Liver (tissue), 9 donors: ENCODE data around the gene SPATA16. TPM values are rescaled to one million over a fixed set of nuclear protein-coding genes. Genes with fewer than 3 reads are reported as not detected.

Experiments
- DNase-seq: peaks from one replicate; pipeline ENCODE4 v3.0.0-alpha.2; 2017; ENCODE audit warnings: low spot score
- H3K27ac ChIP-seq, 2 donors: one replicate each; pipeline ENCODE4 v1.7.0; 2013; ENCODE audit warnings: inconsistent platforms in 2 of 2, low read length in 2 of 2, control low read depth in 1 of 2, low read depth in 1 of 2, mild to moderate bottlenecking in 1 of 2
- H3K27me3 ChIP-seq, 4 donors: one replicate each; pipeline versions ENCODE4 v1.6.1 to v1.7.0; 2013; ENCODE audit warnings: low read length in 3 of 4, inconsistent platforms in 1 of 4, mild to moderate bottlenecking in 1 of 4, moderate library complexity in 1 of 4; ENCODE audit not compliant: control insufficient read depth in 4 of 4, insufficient read depth in 4 of 4
- H3K36me3 ChIP-seq, 4 donors: one replicate each; pipeline versions ENCODE4 v1.6.1 to v1.7.0; 2013; ENCODE audit warnings: low read length in 3 of 4, mild to moderate bottlenecking in 3 of 4, low read depth in 1 of 4, moderate library complexity in 1 of 4; ENCODE audit not compliant: control insufficient read depth in 4 of 4, insufficient read depth in 3 of 4
- H3K4me1 ChIP-seq, 4 donors: one replicate each; pipeline versions ENCODE4 v1.6.1 to v1.7.0; 2013; ENCODE audit warnings: low read length in 3 of 4, mild to moderate bottlenecking in 3 of 4, moderate library complexity in 1 of 4; ENCODE audit not compliant: control insufficient read depth in 4 of 4, insufficient read depth in 4 of 4
- H3K4me3 ChIP-seq, 3 donors: one replicate each; pipeline versions ENCODE4 v1.6.1 to v1.7.0; 2013; ENCODE audit warnings: low read length in 3 of 3, control low read depth in 1 of 3, low read depth in 1 of 3, mild to moderate bottlenecking in 1 of 3
- H3K9ac ChIP-seq, 2 donors: one replicate each; pipeline ENCODE4 v1.7.0; 2013; ENCODE audit warnings: low read length in 2 of 2, mild to moderate bottlenecking in 2 of 2, moderate library complexity in 2 of 2, control low read depth in 1 of 2, low read depth in 1 of 2
- H3K9me3 ChIP-seq, 4 donors: one replicate each; pipeline versions ENCODE4 v1.6.1 to v1.7.0; 2013; ENCODE audit warnings: low read length in 3 of 4; ENCODE audit not compliant: control insufficient read depth in 4 of 4
- ATF3 ChIP-seq: IDR thresholded peaks from 2 replicates; pipeline ENCODE4 v1.6.1; 2016; ENCODE audit warnings: antibody characterized with exemption
- CTCF ChIP-seq: fragments of 150-350 bp; IDR thresholded peaks from 2 replicates; pipeline ENCODE4 v1.5.1; 2017; ENCODE audit warnings: improper control_type of control experiment, low read depth, low read length; ENCODE audit not compliant: missing input control
- EGR1 ChIP-seq, 2 donors: IDR thresholded peaks; 2 replicates each; pipeline ENCODE4 v1.6.1; 2016 to 2018; ENCODE audit warnings: antibody characterized with exemption in 2 of 2, low read depth in 2 of 2
- FOXA1 ChIP-seq: IDR thresholded peaks from 2 replicates; pipeline ENCODE4 v1.6.1; 2016; ENCODE audit warnings: antibody characterized with exemption
- FOXA2 ChIP-seq: IDR thresholded peaks from 2 replicates; pipeline ENCODE4 v1.6.1; 2016; ENCODE audit warnings: antibody characterized with exemption
- GABPA ChIP-seq, 2 donors: IDR thresholded peaks in 1 of 2; conservative IDR thresholded peaks in 1 of 2; 2 replicates each; pipeline ENCODE4 v1.6.1; 2016; ENCODE audit warnings: antibody characterized with exemption in 2 of 2, mild to moderate bottlenecking in 1 of 2, moderate library complexity in 1 of 2
- HNF4A ChIP-seq, 2 donors: conservative IDR thresholded peaks; 2 replicates each; pipeline ENCODE4 v1.6.1; 2016; ENCODE audit warnings: antibody characterized with exemption in 2 of 2, mild to moderate bottlenecking in 2 of 2
- HNF4G ChIP-seq: IDR thresholded peaks from 2 replicates; pipeline ENCODE4 v1.6.1; 2016; ENCODE audit warnings: antibody characterized with exemption
- JUND ChIP-seq, 2 donors: IDR thresholded peaks; 2 replicates each; pipeline ENCODE4 v1.6.1; 2016; ENCODE audit warnings: antibody characterized with exemption in 2 of 2
- MAX ChIP-seq: IDR thresholded peaks from 2 replicates; pipeline ENCODE4 v1.6.1; 2016; ENCODE audit warnings: antibody characterized with exemption
- NR2F2 ChIP-seq: IDR thresholded peaks from 2 replicates; pipeline ENCODE4 v1.6.1; 2016; ENCODE audit warnings: antibody characterized with exemption
- RAD21 ChIP-seq, 2 donors: IDR thresholded peaks; 2 replicates each; pipeline ENCODE4 v1.6.1; 2016; ENCODE audit warnings: antibody characterized with exemption in 2 of 2, mild to moderate bottlenecking in 2 of 2
- REST ChIP-seq: IDR thresholded peaks from 2 replicates; pipeline ENCODE4 v1.6.1; 2016; ENCODE audit warnings: antibody characterized with exemption, mild to moderate bottlenecking
- RXRA ChIP-seq, 2 donors: IDR thresholded peaks; 2 replicates each; pipeline ENCODE4 v1.6.1; 2017 to 2018; ENCODE audit warnings: antibody characterized with exemption in 2 of 2, mild to moderate bottlenecking in 1 of 2
- SP1 ChIP-seq: IDR thresholded peaks from 2 replicates; pipeline ENCODE4 v1.6.1; 2018; ENCODE audit warnings: antibody characterized with exemption, mild to moderate bottlenecking
- TAF1 ChIP-seq: conservative IDR thresholded peaks from 2 replicates; pipeline ENCODE4 v1.6.1; 2016; ENCODE audit warnings: antibody characterized with exemption, mild to moderate bottlenecking
- YY1 ChIP-seq: IDR thresholded peaks from 2 replicates; pipeline ENCODE4 v1.6.1; 2016; ENCODE audit warnings: antibody characterized with exemption, mild to moderate bottlenecking
- ZBTB33 ChIP-seq: IDR thresholded peaks from 2 replicates; pipeline ENCODE4 v1.6.1; 2016; ENCODE audit warnings: antibody characterized with exemption
- WGBS: extraction: QIAGEN DNeasy Blood & Tissue Kit; methylation state at CpG from one replicate; pipeline ENCODE4 v1.1.7; 2013; 5-methylcytosine and 5-hydroxymethylcytosine counted together
- polyA plus RNA-seq, 2 donors: library from polyadenylated mRNA; stranded (reverse) in 1 of 2; unstranded in 1 of 2; fragments of 200-250 nt in 1 of 2; fragments of >200 nt in 1 of 2; fragmentation: Nextera tagmentation in 1 of 2; extraction: Ambion mirVana in 1 of 2; gene quantifications; one replicate each; pipeline versions ENCODE4 v1.2.1 to v1.2.3, GENCODE V29; 2013 to 2015
- total RNA-seq, 2 donors: library from RNA; depleted of rRNA; stranded (reverse); fragments of >200 nt; gene quantifications; one replicate each; pipeline ENCODE4 v1.2.3, GENCODE V29; 2014
- donor health status: healthy.
- donor health status: healthy.
- donor health status: healthy.
- donor health status: healthy.
- donor health status: healthy.

SPATA16 gene
- total and polyA plus RNA-seq, 4 donors = not detected

GRCh38 chr3:172840913-172841312, 300.1 kb downstream of the SPATA16 start:
- Histone ChIP-seq H3K27me3 (peaks cover 0 to 4% (median 0%) of the 10 kb centered on the region in 4 donors), H3K9me3 (no peaks in the 10 kb centered on the region), H3K9ac (no peak overlapping the region), H3K27ac (no peak overlapping the region), H3K36me3 (no peaks in the 10 kb centered on the region), H3K4me1 (no peaks in the 10 kb centered on the region), H3K4me3 (no peak overlapping the region)
- no peak for DNase-seq
- WGBS = 39% methylated on average over 4 of the region's 4 CpGs
- TF ChIP-seq JUND (IDR thresholded peaks at IDR 0.05) (no peak), REST (no peak), NR2F2 (no peak), TAF1 (no peak), SP1 (no peak), HNF4A (conservative IDR thresholded peaks at IDR 0.05) (no peak), FOXA1 (no peak), ATF3 (no peak), CTCF (no peak), GABPA (IDR thresholded peaks at IDR 0.05 in 1 of 2, conservative IDR thresholded peaks at IDR 0.05 in 1 of 2) (no peak), FOXA2 (no peak), YY1 (no peak), EGR1 (IDR thresholded peaks at IDR 0.05; ENCODE audit: low read depth in 2 of 2) (no peak), ZBTB33 (no peak), RXRA (IDR thresholded peaks at IDR 0.05) (no peak), HNF4G (no peak), RAD21 (IDR thresholded peaks at IDR 0.05) (no peak), MAX (no peak)
